NCI-H345 treated with DMSO at 0.1 percent for 48 hours (cell line): ENCODE data around the gene MCU.
"Not testable (repeated sequence)": the region's sequence is repeated elsewhere in the genome, so short reads cannot be mapped to it uniquely, and the experiment has no call there.

Experiments used
- DNase-seq: peaks from one replicate; lab custom pipeline; 2025; ENCODE audit not compliant: unreplicated experiment; lab: John Stamatoyannopoulos, UW

MCU gene

GRCh38 chr10:72893136-72893798 lies 201.3 kb downstream of the MCU start, which contains the start of gene OIT3:
OIT3 (plus strand) TSS chr10:72893739; CDS start chr10:72893799, 60 bp downstream.
- no peak for DNase-seq

GRCh38 chr10:72895236-72895850 lies 203.4 kb downstream of the MCU start:
- DNase-seq, result no peak

DNA sequence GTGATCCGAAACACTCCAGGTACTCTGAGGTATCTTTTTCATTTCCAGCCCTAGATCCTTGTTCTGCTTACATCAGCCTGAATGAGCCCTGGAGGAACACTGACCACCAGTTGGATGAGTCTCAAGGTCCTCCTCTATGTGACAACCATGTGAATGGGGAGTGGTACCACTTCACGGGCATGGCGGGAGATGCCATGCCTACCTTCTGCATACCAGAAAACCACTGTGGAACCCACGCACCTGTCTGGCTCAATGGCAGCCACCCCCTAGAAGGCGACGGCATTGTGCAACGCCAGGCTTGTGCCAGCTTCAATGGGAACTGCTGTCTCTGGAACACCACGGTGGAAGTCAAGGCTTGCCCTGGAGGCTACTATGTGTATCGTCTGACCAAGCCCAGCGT lies 206.7 kb downstream of the MCU start:
- no peak for DNase-seq

GRCh38 chr10:72899545-72899944 lies 207.6 kb downstream of the MCU start:
- no peak for DNase-seq

DNA sequence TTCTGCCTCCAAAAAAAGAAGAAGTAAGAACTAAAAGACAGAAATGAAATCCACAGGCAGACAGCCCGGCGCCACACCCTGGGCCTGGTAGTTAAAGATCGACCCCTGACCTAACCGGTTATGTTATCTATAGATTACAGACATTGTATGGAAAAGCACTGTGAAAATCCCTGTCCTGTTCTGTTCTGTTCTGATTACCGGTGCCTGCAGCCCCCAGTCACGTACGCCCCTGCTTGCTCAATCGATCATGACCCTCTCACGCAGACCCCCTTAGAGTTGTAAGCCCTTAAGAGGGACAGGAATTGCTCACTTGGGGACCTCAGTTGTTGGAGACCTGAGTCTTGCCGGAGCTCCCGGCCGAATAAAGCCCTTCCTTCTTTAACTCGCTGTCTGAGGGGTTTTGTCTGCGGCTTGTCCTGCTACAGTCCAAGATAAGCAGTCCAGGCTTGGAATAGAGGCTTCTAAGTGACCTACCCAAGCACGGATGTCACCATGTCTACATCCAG lies 212.1 kb downstream of the MCU start:
- not testable (repeated sequence) for DNase-seq

DNA sequence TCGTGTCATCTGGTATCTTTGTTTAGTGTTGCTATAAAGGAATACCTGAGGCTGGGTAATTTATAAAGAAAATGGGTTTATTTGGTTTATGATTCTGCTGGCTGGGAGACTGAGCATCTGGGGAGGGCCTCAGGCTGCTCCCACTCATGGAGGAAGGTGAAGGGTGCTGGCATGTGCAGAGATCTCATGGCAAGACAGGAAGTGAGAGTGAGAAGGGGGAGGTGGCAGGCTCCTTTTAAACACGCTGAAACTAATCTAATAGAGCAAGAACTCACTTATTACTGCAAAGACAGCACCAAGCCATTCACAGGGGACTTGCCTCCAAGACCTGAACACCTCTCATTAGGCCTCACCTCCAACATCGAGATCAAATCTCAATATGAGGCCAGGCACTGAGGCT lies 212.9 kb downstream of the MCU start:
- no peak for DNase-seq

GRCh38 chr10:72906446-72906845 lies 214.5 kb downstream of the MCU start:
- DNase-seq, result no peak

DNA sequence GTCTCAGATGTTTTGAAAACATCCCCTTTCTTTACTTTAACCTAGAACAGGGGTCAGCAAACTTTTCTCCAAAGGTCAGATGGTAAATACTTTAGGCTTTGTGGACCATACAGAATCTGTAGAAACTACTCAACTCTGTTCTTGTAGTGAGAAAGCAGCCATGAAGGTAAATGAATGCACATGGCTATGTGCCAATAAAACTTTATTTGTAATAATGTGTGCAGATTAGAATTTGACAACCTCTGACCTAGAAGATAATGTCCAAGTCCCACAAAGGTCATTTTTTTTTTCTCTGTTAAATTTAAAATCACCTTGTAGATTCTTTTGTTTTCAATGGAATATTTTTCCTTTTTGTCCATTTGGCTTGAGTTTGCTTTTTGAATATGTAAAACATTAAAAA lies 218.8 kb downstream of the MCU start:
- DNase-seq, result no peak

DNA sequence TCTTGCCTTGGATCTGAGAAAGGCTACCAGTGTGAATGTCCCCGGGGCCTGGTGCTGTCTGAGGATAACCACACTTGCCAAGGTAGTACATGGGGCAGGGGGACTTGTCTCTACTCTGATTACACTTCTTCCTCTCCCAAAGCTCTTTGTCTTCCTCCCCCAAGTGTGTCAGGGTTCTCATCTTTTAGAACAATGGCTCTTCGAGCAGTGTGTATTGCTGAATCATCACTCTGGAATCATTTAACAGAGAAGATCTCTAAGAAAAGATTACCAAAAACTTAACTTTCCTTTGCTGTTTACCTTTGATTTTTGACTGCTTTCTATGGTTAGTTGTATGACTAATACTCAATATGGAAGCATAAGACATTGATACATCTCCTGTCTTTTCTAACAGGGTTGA lies 219.8 kb downstream of the MCU start:
- DNase-seq, result no peak

- DNase-seq, result no peak
Measured at GRCh38 chr10:72912736-72913135, 220.8 kb downstream of the MCU start.

GRCh38 chr10:72913287-72913686 lies 221.3 kb downstream of the MCU start:
- DNase-seq, result no peak

DNA sequence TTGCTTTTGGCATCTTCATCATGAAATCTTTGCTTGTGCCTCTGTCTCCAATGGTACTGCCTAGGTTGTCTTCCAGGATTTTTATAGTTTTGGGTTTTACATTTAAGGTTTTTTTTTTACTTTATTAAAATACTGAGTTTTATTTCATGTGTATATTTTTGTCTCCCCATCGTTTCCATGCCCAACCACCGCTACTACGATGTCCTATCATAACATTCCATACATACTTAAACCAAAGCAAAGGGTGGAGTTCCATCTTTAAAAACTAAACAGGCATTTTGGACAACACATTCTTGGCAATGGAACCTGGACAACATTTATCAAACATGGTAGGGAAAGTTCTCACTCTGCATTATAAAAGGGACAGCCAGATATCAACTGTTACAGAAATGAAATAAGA lies 225.3 kb downstream of the MCU start:
- not testable (repeated sequence) for DNase-seq

- DNase-seq, result not testable (repeated sequence)
Measured at GRCh38 chr10:72917803-72918332, 225.9 kb downstream of the MCU start.

- DNase-seq, result no peak
Measured at GRCh38 chr10:72918352-72918751, 226.4 kb downstream of the MCU start.

DNA sequence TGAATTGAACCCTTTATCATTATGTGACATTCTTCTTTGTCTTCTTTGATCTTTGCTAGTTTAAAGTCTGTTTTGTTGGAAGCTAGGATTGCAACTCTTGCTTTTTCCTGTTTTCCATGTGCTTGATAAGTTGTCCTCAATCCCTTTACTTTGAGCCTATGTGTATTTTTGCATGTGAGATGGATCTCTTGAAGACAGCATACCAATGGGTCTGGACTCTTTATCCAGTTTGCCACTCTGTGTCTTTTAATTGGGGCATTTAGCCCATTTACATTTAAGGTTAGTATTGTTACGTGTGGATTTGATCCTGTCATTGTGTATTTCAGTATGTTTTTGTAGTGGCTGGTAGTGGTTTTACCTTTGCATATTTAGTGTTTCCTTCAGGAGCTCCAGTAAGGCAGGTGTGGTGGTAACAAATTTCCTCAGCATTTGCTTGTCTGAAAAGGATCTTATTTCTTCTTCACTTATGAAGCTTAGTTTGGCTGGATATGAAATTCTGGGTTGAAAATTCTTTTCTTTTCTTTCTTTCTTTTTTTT lies 229.3 kb downstream of the MCU start:
- DNase-seq, result not testable (repeated sequence)

DNA sequence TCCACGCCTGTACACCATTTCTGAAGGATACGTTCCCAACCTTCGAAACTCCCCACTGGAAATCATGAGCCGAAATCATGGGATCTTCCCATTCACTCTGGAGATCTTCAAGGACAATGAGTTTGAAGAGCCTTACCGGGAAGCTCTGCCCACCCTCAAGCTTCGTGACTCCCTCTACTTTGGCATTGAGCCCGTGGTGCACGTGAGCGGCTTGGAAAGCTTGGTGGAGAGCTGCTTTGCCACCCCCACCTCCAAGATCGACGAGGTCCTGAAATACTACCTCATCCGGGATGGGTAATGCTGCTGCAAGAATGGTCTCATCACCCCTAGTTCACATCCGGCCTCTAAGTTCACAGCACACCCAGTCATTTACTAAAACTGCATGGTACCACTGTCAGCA lies 232.4 kb downstream of the MCU start:
- no peak for DNase-seq

GRCh38 chr10:72925951-72926465 lies 234.1 kb downstream of the MCU start:
- DNase-seq, result no peak

GRCh38 chr10:72927485-72927884 lies 235.5 kb downstream of the MCU start:
- DNase-seq, result no peak

DNA sequence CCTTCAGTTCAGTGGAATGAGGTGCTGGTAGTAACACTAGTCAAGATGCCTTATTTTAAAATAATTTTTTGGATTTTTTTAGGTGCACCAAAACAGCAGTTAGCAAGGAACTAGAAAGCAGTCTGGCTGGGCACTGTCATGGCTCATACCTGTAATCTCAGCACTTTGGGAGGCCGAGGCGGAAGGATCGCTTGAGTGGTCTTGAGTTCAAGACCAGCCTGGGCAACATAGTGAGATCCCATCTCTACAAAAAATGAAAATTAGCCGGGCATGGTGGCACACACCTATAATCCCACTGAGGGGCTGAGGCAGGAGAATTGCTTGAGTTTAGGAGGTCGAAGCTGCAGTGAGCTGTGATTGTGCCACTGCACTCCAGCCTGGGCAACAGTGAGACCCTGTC lies 236.9 kb downstream of the MCU start:
- no peak for DNase-seq

- no peak for DNase-seq
Measured at GRCh38 chr10:72930276-72930675, 238.3 kb downstream of the MCU start.

DNA sequence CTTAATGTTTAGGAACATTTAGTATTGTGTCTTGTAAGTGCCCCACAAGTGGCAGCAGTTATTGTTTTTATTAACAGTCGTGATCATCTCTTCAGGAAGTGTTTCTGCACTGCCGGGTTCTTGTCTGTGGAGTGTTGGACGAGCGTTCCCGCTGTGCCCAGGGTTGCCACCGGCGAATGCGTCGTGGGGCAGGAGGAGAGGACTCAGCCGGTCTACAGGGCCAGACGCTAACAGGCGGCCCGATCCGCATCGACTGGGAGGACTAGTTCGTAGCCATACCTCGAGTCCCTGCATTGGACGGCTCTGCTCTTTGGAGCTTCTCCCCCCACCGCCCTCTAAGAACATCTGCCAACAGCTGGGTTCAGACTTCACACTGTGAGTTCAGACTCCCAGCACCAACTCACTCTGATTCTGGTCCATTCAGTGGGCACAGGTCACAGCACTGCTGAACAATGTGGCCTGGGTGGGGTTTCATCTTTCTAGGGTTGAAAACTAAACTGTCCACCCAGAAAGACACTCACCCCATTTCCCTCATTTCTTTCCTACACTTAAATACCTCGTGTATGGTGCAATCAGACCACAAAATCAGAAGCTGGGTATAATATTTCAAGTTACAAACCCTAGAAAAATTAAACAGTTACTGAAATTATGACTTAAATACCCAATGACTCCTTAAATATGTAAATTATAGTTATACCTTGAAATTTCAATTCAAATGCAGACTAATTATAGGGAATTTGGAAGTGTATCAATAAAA lies 240.5 kb downstream of the MCU start:
- DNase-seq, result no peak
